ENCODE measurements around the gene NR1H4.

Gene NR1H4

GRCh38 chr12:100468126-100468525 lies 5.5 kb upstream of the NR1H4 start:
- H3K4me1 ChIP-seq (ENCODE audit: control insufficient read depth, insufficient read depth, low read length, unreplicated experiment): no peaks in the 10 kb centered on the region
- no peak overlapping the region for H3K4me3 ChIP-seq (ENCODE audit: low read depth, low read length)
- no peaks in the 10 kb centered on the region for H3K79me2 ChIP-seq (ENCODE audit: control insufficient read depth, insufficient read depth, low read length, unreplicated experiment)
- peaks cover 17% of the 10 kb centered on the region; the same call in 1 of the 2 replicates for H3K27me3 ChIP-seq (ENCODE audit: insufficient read depth, low read length)
- H3K36me3 ChIP-seq (ENCODE audit: insufficient read depth, low read length): no peaks in the 10 kb centered on the region
- no peak overlapping the region for H3K27ac ChIP-seq (ENCODE audit: low read depth, low read length)
- H2AFZ ChIP-seq (ENCODE audit: low read length, unreplicated experiment): no peak overlapping the region

GRCh38 chr12:100472325-100472724 lies 1.3 kb upstream of the NR1H4 start:
- no peaks in the 10 kb centered on the region for H3K36me3 ChIP-seq (ENCODE audit: insufficient read depth, low read length)
- H3K27me3 ChIP-seq (ENCODE audit: insufficient read depth, low read length): peaks cover 50% of the 10 kb centered on the region
- H3K79me2 ChIP-seq (ENCODE audit: control insufficient read depth, insufficient read depth, low read length, unreplicated experiment): no peaks in the 10 kb centered on the region
- no peak overlapping the region for H2AFZ ChIP-seq (ENCODE audit: low read length, unreplicated experiment)
- no peaks in the 10 kb centered on the region for H3K4me1 ChIP-seq (ENCODE audit: control insufficient read depth, insufficient read depth, low read length, unreplicated experiment)
- no peak overlapping the region for H3K27ac ChIP-seq (ENCODE audit: low read depth, low read length)
- H3K4me3 ChIP-seq (ENCODE audit: low read depth, low read length): no peak overlapping the region

GRCh38 chr12:100473050-100473715 lies 483 bp upstream of the NR1H4 start:
- H3K79me2 ChIP-seq (ENCODE audit: control insufficient read depth, insufficient read depth, low read length, unreplicated experiment): no peaks in the 10 kb centered on the region
- no peak overlapping the region for H3K4me3 ChIP-seq (ENCODE audit: low read depth, low read length)
- H2AFZ ChIP-seq (ENCODE audit: low read length, unreplicated experiment): no peak overlapping the region
- no peaks in the 10 kb centered on the region for H3K4me1 ChIP-seq (ENCODE audit: control insufficient read depth, insufficient read depth, low read length, unreplicated experiment)
- no peaks in the 10 kb centered on the region for H3K36me3 ChIP-seq (ENCODE audit: insufficient read depth, low read length)
- peaks cover 56% of the 10 kb centered on the region for H3K27me3 ChIP-seq (ENCODE audit: insufficient read depth, low read length)
- H3K27ac ChIP-seq (ENCODE audit: low read depth, low read length): no peak overlapping the region

DNA sequence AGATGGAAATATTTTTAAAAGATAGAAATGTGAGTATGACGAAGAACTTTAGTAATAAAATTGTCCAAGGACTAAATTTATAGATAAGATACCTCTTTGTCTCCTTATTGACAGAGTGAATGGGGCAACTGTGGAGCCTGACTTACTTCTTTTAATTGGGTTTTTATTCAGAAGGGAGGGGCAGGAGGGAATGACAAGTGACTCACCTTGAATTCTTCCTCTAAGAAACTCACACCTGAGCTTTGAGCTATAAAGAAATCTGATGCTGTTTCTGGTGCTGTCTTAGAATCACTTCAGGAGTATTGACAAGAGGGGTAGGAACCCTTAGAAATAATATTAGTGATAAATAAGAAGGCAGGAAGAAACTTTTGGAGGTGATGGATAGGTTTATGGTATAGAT lies 951 bp downstream of the NR1H4 start:
- Histone ChIP-seq H3K27me3 (ENCODE audit: insufficient read depth, low read length) (peaks cover 57% of the 10 kb centered on the region), H3K36me3 (ENCODE audit: insufficient read depth, low read length) (no peaks in the 10 kb centered on the region), H3K4me3 (ENCODE audit: low read depth, low read length) (no peak overlapping the region), H3K79me2 (ENCODE audit: control insufficient read depth, insufficient read depth, low read length, unreplicated experiment) (no peaks in the 10 kb centered on the region), H2AFZ (ENCODE audit: low read length, unreplicated experiment) (no peak overlapping the region), H3K27ac (ENCODE audit: low read depth, low read length) (no peak overlapping the region), H3K4me1 (ENCODE audit: control insufficient read depth, insufficient read depth, low read length, unreplicated experiment) (no peaks in the 10 kb centered on the region)

DNA sequence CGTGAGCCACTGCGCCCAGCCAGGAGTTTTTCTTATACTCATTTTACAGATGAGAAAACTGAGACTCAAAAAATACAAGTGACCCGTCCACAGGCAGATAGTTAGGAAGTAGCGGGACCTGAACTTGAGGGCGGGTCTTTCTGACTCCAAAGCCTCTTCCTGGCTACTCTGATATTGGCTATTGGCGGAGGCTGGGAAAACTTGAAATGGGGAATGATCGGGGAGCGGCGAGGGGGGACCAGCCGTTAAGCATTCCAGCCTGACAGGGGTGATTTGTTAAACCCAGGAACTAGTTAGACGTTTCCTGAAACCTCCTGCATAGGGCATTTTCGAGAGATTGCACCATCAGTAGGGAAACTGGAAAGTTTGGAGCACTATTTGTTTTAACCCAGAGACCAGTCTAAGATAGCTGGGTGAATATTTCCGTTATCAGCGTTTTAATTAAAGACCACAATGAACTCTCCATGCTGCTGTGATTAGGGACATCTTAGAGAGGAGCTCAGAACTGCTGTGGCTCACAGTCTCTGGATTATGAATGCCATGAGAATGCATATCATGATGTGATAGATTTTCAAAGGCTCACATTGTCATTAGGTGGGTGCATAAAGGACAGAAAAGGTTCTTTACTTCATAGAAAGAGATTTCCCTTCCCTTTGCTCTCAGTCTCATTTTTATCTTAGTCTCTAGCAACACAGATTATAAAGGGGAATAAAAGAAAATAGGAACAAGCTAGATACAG lies 2.5 kb downstream of the NR1H4 start:
- no peaks in the 10 kb centered on the region for H3K79me2 ChIP-seq (ENCODE audit: control insufficient read depth, insufficient read depth, low read length, unreplicated experiment)
- no peak overlapping the region for H3K4me3 ChIP-seq (ENCODE audit: low read depth, low read length)
- H3K36me3 ChIP-seq (ENCODE audit: insufficient read depth, low read length): no peaks in the 10 kb centered on the region
- H2AFZ ChIP-seq (ENCODE audit: low read length, unreplicated experiment): no peak overlapping the region
- no peak overlapping the region for H3K27ac ChIP-seq (ENCODE audit: low read depth, low read length)
- H3K27me3 ChIP-seq (ENCODE audit: insufficient read depth, low read length): peaks cover 68% of the 10 kb centered on the region
- no peaks in the 10 kb centered on the region for H3K4me1 ChIP-seq (ENCODE audit: control insufficient read depth, insufficient read depth, low read length, unreplicated experiment)

GRCh38 chr12:100481021-100481420 lies 7.4 kb downstream of the NR1H4 start:
- no peaks in the 10 kb centered on the region for H3K4me1 ChIP-seq (ENCODE audit: control insufficient read depth, insufficient read depth, low read length, unreplicated experiment)
- H3K4me3 ChIP-seq (ENCODE audit: low read depth, low read length): no peak overlapping the region
- peaks cover 45% of the 10 kb centered on the region for H3K27me3 ChIP-seq (ENCODE audit: insufficient read depth, low read length)
- no peaks in the 10 kb centered on the region for H3K36me3 ChIP-seq (ENCODE audit: insufficient read depth, low read length)
- H3K79me2 ChIP-seq (ENCODE audit: control insufficient read depth, insufficient read depth, low read length, unreplicated experiment): no peaks in the 10 kb centered on the region
- H2AFZ ChIP-seq (ENCODE audit: low read length, unreplicated experiment): no peak overlapping the region
- H3K27ac ChIP-seq (ENCODE audit: low read depth, low read length): no peak overlapping the region

DNA sequence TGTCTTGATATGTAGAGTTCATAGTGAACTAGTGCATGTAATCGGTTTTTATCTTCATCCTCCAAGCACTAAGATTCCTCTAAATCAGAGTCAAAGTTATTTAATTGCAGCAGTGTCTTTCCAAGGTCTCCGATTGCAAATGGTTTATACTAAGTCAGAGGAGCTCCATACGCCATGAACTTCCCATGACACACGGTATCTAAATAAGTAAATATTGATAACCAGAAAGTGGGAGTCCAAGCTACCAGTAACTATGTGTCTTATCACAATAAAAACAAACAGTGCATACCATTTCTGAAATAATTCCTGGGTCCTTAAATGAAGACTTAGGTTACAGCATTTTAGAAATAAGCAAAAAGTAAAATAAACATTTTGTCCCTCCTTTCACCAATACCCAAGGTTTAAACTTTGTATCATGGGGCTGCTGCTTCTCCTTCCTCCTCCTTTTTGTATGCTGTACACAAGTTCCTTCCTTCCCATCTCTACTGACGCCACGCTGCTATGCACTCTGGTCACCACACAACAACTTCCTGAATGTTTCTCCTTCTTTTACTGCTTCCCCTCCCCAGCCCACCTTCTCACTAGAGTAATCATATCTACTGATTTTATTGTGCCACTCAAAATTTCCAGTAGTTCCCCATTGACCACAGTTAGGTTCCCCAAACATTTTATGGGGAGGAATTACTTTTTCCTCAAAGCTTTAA lies 10.7 kb downstream of the NR1H4 start:
- no peaks in the 10 kb centered on the region for H3K79me2 ChIP-seq (ENCODE audit: control insufficient read depth, insufficient read depth, low read length, unreplicated experiment)
- H2AFZ ChIP-seq (ENCODE audit: low read length, unreplicated experiment): no peak overlapping the region
- H3K4me3 ChIP-seq (ENCODE audit: low read depth, low read length): no peak overlapping the region
- no peak overlapping the region for H3K27ac ChIP-seq (ENCODE audit: low read depth, low read length)
- H3K27me3 ChIP-seq (ENCODE audit: insufficient read depth, low read length): peaks cover 34% of the 10 kb centered on the region
- H3K4me1 ChIP-seq (ENCODE audit: control insufficient read depth, insufficient read depth, low read length, unreplicated experiment): no peaks in the 10 kb centered on the region
- no peaks in the 10 kb centered on the region for H3K36me3 ChIP-seq (ENCODE audit: insufficient read depth, low read length)

DNA sequence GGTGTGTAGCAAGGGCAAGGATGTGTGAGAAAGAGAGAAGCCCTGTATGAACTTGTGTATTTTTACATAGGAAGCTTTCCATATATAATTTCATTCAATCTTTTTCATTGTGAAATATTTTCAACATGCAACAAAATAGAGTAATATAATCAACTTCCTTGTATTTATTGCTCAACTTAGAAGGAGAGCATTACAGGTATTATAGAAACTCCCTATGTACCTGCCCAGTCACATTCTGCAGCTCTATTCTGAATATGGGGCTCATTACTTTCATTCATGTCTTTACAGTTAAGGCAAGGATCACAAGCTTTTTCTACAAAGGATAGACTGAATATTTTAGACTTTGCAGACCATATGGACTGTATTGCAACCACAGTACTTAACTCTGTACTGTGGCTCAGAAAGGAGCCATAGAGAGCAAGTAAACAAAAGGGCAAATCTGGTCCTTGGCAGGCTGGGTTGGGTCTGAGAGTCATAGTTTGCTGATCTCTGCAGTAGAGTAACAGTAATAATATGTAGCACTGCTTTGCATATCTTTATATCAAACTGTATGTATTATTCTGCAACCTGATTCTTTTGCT lies 11.3 kb downstream of the NR1H4 start:
- Histone ChIP-seq H3K79me2 (ENCODE audit: control insufficient read depth, insufficient read depth, low read length, unreplicated experiment) (no peaks in the 10 kb centered on the region), H3K27ac (ENCODE audit: low read depth, low read length) (no peak overlapping the region), H3K27me3 (ENCODE audit: insufficient read depth, low read length) (peaks cover 31% of the 10 kb centered on the region), H3K4me3 (ENCODE audit: low read depth, low read length) (no peak overlapping the region), H3K4me1 (ENCODE audit: control insufficient read depth, insufficient read depth, low read length, unreplicated experiment) (no peaks in the 10 kb centered on the region), H3K36me3 (ENCODE audit: insufficient read depth, low read length) (no peaks in the 10 kb centered on the region), H2AFZ (ENCODE audit: low read length, unreplicated experiment) (no peak overlapping the region)

- H2AFZ ChIP-seq (ENCODE audit: low read length, unreplicated experiment): no peak overlapping the region
Measured at GRCh38 chr12:100485983-100486382, 12.3 kb downstream of the NR1H4 start.

GRCh38 chr12:100489251-100489820 lies 15.7 kb downstream of the NR1H4 start:
- Histone ChIP-seq H2AFZ (ENCODE audit: low read length, unreplicated experiment) (no peak overlapping the region), H3K36me3 (ENCODE audit: insufficient read depth, low read length) (no peaks in the 10 kb centered on the region), H3K79me2 (ENCODE audit: control insufficient read depth, insufficient read depth, low read length, unreplicated experiment) (no peaks in the 10 kb centered on the region), H3K4me3 (ENCODE audit: low read depth, low read length) (no peak overlapping the region), H3K27me3 (ENCODE audit: insufficient read depth, low read length) (peaks cover 32% of the 10 kb centered on the region), H3K27ac (ENCODE audit: low read depth, low read length) (no peak overlapping the region), H3K4me1 (ENCODE audit: control insufficient read depth, insufficient read depth, low read length, unreplicated experiment) (peaks cover 10% of the 10 kb centered on the region)

More at GRCh38 chr12:100485983-100486382, 12.3 kb downstream of the NR1H4 start:
- peaks cover 28% of the 10 kb centered on the region for H3K27me3 ChIP-seq (ENCODE audit: insufficient read depth, low read length)
- no peaks in the 10 kb centered on the region for H3K79me2 ChIP-seq (ENCODE audit: control insufficient read depth, insufficient read depth, low read length, unreplicated experiment)
- H3K36me3 ChIP-seq (ENCODE audit: insufficient read depth, low read length): no peaks in the 10 kb centered on the region
- H3K4me3 ChIP-seq (ENCODE audit: low read depth, low read length): no peak overlapping the region
- H3K4me1 ChIP-seq (ENCODE audit: control insufficient read depth, insufficient read depth, low read length, unreplicated experiment): no peaks in the 10 kb centered on the region
- no peak overlapping the region for H3K27ac ChIP-seq (ENCODE audit: low read depth, low read length)

Data from ACC112 (cell line).